Stimulated activated CD4-positive, alpha-beta T cell treated with anti-CD3 and anti-CD28 coated beads, Interleukin-1b, Interleukin-23, amount 100 ng/mL, for 4 hours (primary cell): Measurements from ENCODE around the gene DDX19B.
"Not testable (repeated sequence)": the region's sequence is repeated elsewhere in the genome, so short reads cannot be mapped to it uniquely, and the experiment has no call there.

Experiments used
- DNase-seq, 2 donors: peaks; one replicate each; pipeline ENCODE4 v3.0.0-alpha.2; 2020; ENCODE audit warnings: low read depth in 2 of 2

DDX19B gene

GRCh38 chr16:70298988-70299938 lies at the start of gene DDX19B:
Gene DDX19B (plus strand): TSS chr16:70299186. CDS start chr16:70299298, 112 bp downstream.
- peak; percentile 34 to 43 for DNase-seq

- DNase-seq = not testable (repeated sequence)
Observed at GRCh38 chr16:70249697-70250096, 49.3 kb upstream of the DDX19B start.

GRCh38 chr16:70250748-70251628 lies 48.0 kb upstream of the DDX19B start:
- peak; percentile 7 to 32 for DNase-seq

- DNase-seq = peak; percentile 85 to 86
Observed at GRCh38 chr16:70251629-70252354, 47.2 kb upstream of the DDX19B start, which contains the start of gene EXOSC6. Gene EXOSC6 (minus strand): TSS chr16:70251940. CDS start chr16:70251900, 40 bp downstream.

- DNase-seq = no peak
Observed at GRCh38 chr16:70252355-70252988, 46.5 kb upstream of the DDX19B start.

- no peak for DNase-seq
Observed at GRCh38 chr16:70253291-70254106, 45.5 kb upstream of the DDX19B start.

GRCh38 chr16:70254180-70254964 lies 44.6 kb upstream of the DDX19B start:
- DNase-seq = no peak

- no peak for DNase-seq
Observed at GRCh38 chr16:70254965-70255286, 44.1 kb upstream of the DDX19B start.

GRCh38 chr16:70255574-70255973 lies 43.4 kb upstream of the DDX19B start:
- no peak for DNase-seq

GRCh38 chr16:70257391-70257790 lies 41.6 kb upstream of the DDX19B start:
- DNase-seq = no peak

GRCh38 chr16:70258065-70258464 lies 40.9 kb upstream of the DDX19B start:
- DNase-seq = no peak

- DNase-seq = no peak
Observed at GRCh38 chr16:70258946-70259345, 40.0 kb upstream of the DDX19B start.

GRCh38 chr16:70259903-70260302 lies 39.1 kb upstream of the DDX19B start:
- DNase-seq = not testable (repeated sequence)

GRCh38 chr16:70267516-70267915 lies 31.5 kb upstream of the DDX19B start:
- DNase-seq = no peak

- DNase-seq = not testable (repeated sequence)
Observed at GRCh38 chr16:70267922-70268321, 31.1 kb upstream of the DDX19B start.

- DNase-seq = no peak
Observed at GRCh38 chr16:70269471-70269870, 29.5 kb upstream of the DDX19B start.

GRCh38 chr16:70270176-70270575 lies 28.8 kb upstream of the DDX19B start:
- no peak for DNase-seq

- no peak for DNase-seq
Observed at GRCh38 chr16:70271696-70272095, 27.3 kb upstream of the DDX19B start.

- no peak for DNase-seq
Observed at GRCh38 chr16:70276392-70276791, 22.6 kb upstream of the DDX19B start.
